Stimulated activated effector memory CD8-positive, alpha-beta T cell treated with anti-CD3 and anti-CD28 coated beads, Interleukin-12 subunit alpha, Interleukin-12 subunit beta, amount 100 ng/mL, for 72 hours (primary cell): Measurements from ENCODE around the gene LARP1.
A peak's percentile ranks its signal among the peaks of the same experiment; 100 is the strongest.

ENCODE experiments used
- ATAC-seq: fragments of 150-1000 bp; cut with Tn5 transposase; 2 replicates; pipeline ENCODE4 v1.10.0; 2021
- DNase-seq, 2 donors: peaks; one replicate each; pipeline ENCODE4 v3.0.0; 2021 to 2022; ENCODE audit warnings: low spot score in 2 of 2
- H3K27ac Mint-ChIP-seq: one replicate; pipeline ENCODE4 v1.8.0; 2022; ENCODE audit warnings: mild to moderate bottlenecking, mixed read lengths
- H3K36me3 Mint-ChIP-seq: one replicate; pipeline ENCODE4 v1.8.0; 2022; ENCODE audit warnings: mild to moderate bottlenecking, mixed read lengths
- H3K4me1 Mint-ChIP-seq: one replicate; pipeline ENCODE4 v1.8.0; 2022; ENCODE audit warnings: mixed read lengths
- H3K4me3 Mint-ChIP-seq: one replicate; pipeline ENCODE4 v1.8.0; 2022; ENCODE audit warnings: mild to moderate bottlenecking, mixed read lengths
- H3K9me3 Mint-ChIP-seq: one replicate; pipeline ENCODE4 v1.8.0; 2022; ENCODE audit warnings: mixed read lengths

Gene LARP1

GRCh38 chr5:154786414-154786813 lies 31.2 kb downstream of the LARP1 start:
- no peaks in the 10 kb centered on the region for H3K9me3 Mint-ChIP-seq
- H3K36me3 Mint-ChIP-seq = peaks cover 30% of the 10 kb centered on the region
- peak overlapping the region; percentile 95 for H3K27ac Mint-ChIP-seq
- ATAC-seq = no peak
- H3K4me3 Mint-ChIP-seq = no peak overlapping the region
- no peak for DNase-seq
- peaks cover 72% of the 10 kb centered on the region for H3K4me1 Mint-ChIP-seq

GRCh38 chr5:154788212-154788611 lies 33.0 kb downstream of the LARP1 start:
- no peak for DNase-seq
- Mint-ChIP-seq H3K27ac (peak overlapping the region; percentile 95), H3K9me3 (no peaks in the 10 kb centered on the region), H3K4me3 (no peak overlapping the region), H3K36me3 (peaks cover 38% of the 10 kb centered on the region), H3K4me1 (peaks cover 54% of the 10 kb centered on the region)
- no peak for ATAC-seq

DNA sequence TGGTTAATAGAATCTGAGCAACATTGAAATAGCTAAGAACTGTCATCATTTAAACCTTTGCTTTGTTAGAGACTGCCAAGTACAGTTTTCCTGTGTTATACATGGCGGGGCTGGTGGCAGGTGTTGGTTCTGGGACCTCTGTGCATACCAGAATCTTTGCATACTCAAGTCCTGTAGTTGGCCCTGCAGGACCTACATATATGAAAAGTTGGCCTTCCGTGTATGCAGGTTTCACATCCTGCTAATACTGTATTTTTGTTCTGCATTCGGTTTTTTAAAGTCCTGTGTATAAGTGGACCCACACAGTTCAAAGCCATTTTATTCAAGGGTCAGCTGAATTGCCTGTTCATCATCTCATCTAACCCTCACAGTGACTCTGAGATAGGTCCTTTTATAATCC lies 36.4 kb downstream of the LARP1 start:
- Mint-ChIP-seq H3K27ac (peak overlapping the region; percentile 1), H3K9me3 (no peaks in the 10 kb centered on the region), H3K4me1 (peaks cover 25% of the 10 kb centered on the region), H3K36me3 (peaks cover 69% of the 10 kb centered on the region), H3K4me3 (no peak overlapping the region)
- DNase-seq = no peak
- ATAC-seq = no peak

GRCh38 chr5:154793599-154794524 lies 38.7 kb downstream of the LARP1 start:
- Mint-ChIP-seq H3K9me3 (no peaks in the 10 kb centered on the region), H3K4me3 (no peak overlapping the region), H3K4me1 (peaks cover 8% of the 10 kb centered on the region), H3K27ac (no peak overlapping the region), H3K36me3 (peaks cover 83% of the 10 kb centered on the region)
- no peak for DNase-seq
- no peak for ATAC-seq

GRCh38 chr5:154794525-154795234 lies 39.5 kb downstream of the LARP1 start:
- peaks cover 11% of the 10 kb centered on the region for H3K4me1 Mint-ChIP-seq
- H3K4me3 Mint-ChIP-seq = no peak overlapping the region
- H3K36me3 Mint-ChIP-seq = peaks cover 89% of the 10 kb centered on the region
- DNase-seq (no peak), ATAC-seq (no peak)
- no peaks in the 10 kb centered on the region for H3K9me3 Mint-ChIP-seq
- no peak overlapping the region for H3K27ac Mint-ChIP-seq

DNA sequence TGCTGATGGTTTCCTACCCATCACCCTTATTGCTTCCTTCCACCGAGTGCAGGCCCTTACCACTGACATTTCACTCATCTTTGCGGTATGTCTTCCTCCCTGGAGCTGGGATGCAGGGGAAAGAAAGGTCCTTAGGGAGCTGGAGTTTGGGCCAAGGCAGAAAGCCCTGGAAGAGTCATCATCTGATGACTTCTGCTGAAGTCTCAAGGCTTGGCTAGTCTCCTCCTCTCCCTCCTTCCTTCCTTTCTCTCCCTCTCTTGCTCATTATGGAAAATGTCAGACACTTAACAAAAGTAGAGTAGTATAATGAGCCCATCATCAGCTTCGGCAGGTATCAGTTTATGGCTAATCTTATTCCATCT lies 40.0 kb downstream of the LARP1 start:
- Mint-ChIP-seq H3K36me3 (peaks cover 89% of the 10 kb centered on the region), H3K4me1 (peaks cover 17% of the 10 kb centered on the region), H3K9me3 (no peaks in the 10 kb centered on the region), H3K27ac (no peak overlapping the region), H3K4me3 (no peak overlapping the region)
- DNase-seq (no peak), ATAC-seq (no peak)

GRCh38 chr5:154797762-154798161 lies 42.6 kb downstream of the LARP1 start:
- Mint-ChIP-seq H3K36me3 (peaks cover 97% of the 10 kb centered on the region), H3K27ac (no peak overlapping the region), H3K9me3 (no peaks in the 10 kb centered on the region), H3K4me1 (peaks cover 18% of the 10 kb centered on the region), H3K4me3 (no peak overlapping the region)
- ATAC-seq (no peak), DNase-seq (no peak)

DNA sequence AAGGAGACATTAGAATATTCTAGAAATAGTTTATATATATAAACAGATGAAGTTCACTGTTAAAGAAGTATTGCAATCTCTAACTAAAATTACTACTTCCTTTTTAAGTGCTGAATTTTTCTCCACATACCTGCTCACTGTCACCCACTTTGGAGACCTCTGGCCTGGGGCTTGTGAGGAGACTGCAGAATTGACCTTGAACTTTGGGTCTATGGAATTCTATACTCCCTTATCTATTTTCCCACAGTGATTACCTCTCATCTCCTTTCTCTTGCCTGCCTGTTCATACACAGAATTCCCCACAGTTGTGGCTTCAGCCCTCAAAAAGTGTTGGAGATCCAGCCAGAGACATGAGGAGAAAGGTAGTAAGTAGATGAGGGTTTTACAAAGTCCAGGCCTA lies 45.4 kb downstream of the LARP1 start:
- DNase-seq (no peak), ATAC-seq (no peak)
- H3K36me3 Mint-ChIP-seq = peaks cover 98% of the 10 kb centered on the region
- peak overlapping the region; percentile 84 for H3K27ac Mint-ChIP-seq
- H3K4me1 Mint-ChIP-seq = peaks cover 18% of the 10 kb centered on the region
- no peak overlapping the region for H3K4me3 Mint-ChIP-seq
- H3K9me3 Mint-ChIP-seq = no peaks in the 10 kb centered on the region

- Mint-ChIP-seq H3K9me3 (no peaks in the 10 kb centered on the region), H3K4me3 (no peak overlapping the region), H3K4me1 (peaks cover 18% of the 10 kb centered on the region), H3K36me3 (peaks cover 100% of the 10 kb centered on the region), H3K27ac (no peak overlapping the region)
- ATAC-seq (no peak), DNase-seq (no peak)
Measured at GRCh38 chr5:154801083-154801482, 45.9 kb downstream of the LARP1 start.

DNA sequence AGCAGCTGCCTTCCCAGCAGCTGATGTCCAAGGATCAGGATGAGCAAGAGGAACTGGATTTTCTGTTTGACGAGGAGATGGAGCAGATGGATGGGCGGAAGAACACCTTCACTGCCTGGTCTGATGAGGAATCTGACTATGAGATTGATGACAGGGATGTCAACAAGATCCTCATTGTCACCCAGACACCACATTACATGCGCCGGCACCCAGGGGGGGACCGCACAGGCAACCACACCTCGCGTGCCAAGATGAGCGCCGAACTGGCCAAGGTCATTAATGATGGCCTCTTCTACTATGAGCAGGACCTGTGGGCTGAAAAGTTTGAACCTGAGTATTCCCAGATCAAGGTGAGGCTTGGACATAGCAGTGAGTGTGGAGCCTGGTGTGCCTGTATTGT lies 46.9 kb downstream of the LARP1 start:
- Mint-ChIP-seq H3K4me3 (no peak overlapping the region), H3K9me3 (no peaks in the 10 kb centered on the region), H3K36me3 (peaks cover 99% of the 10 kb centered on the region), H3K27ac (peak overlapping the region; percentile 80), H3K4me1 (peaks cover 10% of the 10 kb centered on the region)
- ATAC-seq (no peak), DNase-seq (no peak)

DNA sequence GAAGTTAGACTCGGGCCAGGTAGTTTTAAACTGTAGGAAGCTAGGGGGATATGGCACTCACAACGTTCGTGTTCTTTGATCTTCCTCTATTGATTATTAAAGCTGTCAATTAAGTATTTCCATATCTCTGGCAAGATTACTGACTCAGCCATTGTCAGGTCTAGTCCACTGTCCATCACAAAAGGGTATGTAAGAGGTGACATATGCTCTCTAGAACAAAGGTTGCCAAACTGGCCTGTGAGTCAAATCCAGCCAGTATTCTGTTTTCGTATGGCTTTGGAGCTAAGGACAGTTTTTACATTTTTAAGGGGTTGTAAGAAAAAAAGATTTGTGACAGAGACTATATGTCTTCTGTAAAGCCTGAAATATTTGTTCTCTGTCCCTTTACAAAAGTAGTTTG lies 51.0 kb downstream of the LARP1 start:
- ATAC-seq (no peak), DNase-seq (no peak)
- H3K4me3 Mint-ChIP-seq = no peak overlapping the region
- H3K36me3 Mint-ChIP-seq = peaks cover 99% of the 10 kb centered on the region
- H3K27ac Mint-ChIP-seq = peak overlapping the region; percentile 2
- H3K4me1 Mint-ChIP-seq = no peaks in the 10 kb centered on the region
- no peaks in the 10 kb centered on the region for H3K9me3 Mint-ChIP-seq

- H3K4me3 Mint-ChIP-seq = no peak overlapping the region
- ATAC-seq = no peak
- H3K9me3 Mint-ChIP-seq = no peaks in the 10 kb centered on the region
- no peak for DNase-seq
- H3K4me1 Mint-ChIP-seq = peaks cover 37% of the 10 kb centered on the region
- peaks cover 99% of the 10 kb centered on the region for H3K36me3 Mint-ChIP-seq
- H3K27ac Mint-ChIP-seq = no peak overlapping the region
Measured at GRCh38 chr5:154811239-154811638, 56.1 kb downstream of the LARP1 start.

DNA sequence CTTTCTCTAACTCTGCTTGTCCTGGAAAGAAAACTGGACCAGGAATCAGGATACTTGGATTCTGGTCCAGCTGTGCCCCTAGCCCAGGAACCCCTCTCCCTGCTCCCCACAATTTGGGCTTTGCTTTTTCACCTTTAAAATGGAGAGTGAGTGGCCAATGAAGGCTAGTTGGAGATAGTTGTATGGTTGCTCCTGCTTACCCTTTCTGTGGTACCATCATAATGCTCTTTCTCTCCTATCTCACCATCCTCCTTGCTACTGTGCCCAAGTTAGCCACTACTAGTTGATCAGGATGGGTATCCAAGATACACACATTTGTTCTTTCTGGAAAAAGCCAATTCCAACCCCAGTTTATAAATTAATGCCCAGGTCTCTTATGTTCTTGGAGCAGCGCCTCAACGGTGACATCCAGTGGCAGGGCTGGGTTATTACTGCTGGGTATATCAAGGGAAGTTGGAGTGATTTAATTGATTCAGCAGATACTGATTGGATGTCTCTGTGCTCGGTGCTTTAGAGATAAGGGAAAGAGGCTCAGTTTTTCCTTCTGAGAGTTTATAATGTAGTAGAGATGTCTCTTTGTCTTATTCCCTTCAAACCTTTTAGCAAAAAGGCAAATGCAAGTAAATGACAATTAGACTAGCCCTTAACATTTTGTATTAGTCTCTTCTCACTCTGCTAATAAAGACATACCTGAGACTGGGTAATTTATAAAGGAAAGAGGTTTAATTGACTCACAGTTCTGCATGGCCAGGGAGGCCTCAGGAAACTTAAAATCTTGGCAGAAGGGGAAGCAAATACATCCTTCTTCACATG lies 56.7 kb downstream of the LARP1 start:
- DNase-seq (peak; percentile 27 to 57), ATAC-seq (peak; percentile 60)
- no peak overlapping the region for H3K4me3 Mint-ChIP-seq
- H3K4me1 Mint-ChIP-seq = peaks cover 37% of the 10 kb centered on the region
- H3K27ac Mint-ChIP-seq = peak overlapping the region; percentile 2
- peaks cover 99% of the 10 kb centered on the region for H3K36me3 Mint-ChIP-seq
- H3K9me3 Mint-ChIP-seq = no peaks in the 10 kb centered on the region

DNA sequence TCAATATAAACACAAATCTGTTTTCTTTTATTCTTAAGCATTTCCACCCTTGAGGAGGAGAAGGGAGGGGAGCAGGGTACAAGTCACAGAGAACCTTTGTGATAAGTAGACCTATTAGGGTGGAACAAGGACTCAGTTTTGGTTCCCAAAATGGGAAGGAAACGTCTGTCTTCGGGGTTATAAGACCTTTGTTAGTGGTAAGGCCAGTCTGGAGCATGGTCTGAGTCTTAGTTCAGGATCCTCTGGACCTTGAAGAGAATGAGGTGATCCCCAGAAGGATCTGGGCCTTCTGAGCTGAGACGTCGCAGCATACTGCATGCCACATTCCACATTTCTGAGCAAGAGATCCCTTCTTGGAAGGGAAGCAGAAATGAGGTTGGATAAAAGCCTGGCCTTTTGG lies 58.0 kb downstream of the LARP1 start:
- peaks cover 37% of the 10 kb centered on the region for H3K4me1 Mint-ChIP-seq
- ATAC-seq (no peak), DNase-seq (no peak)
- no peaks in the 10 kb centered on the region for H3K9me3 Mint-ChIP-seq
- H3K4me3 Mint-ChIP-seq = no peak overlapping the region
- peaks cover 96% of the 10 kb centered on the region for H3K36me3 Mint-ChIP-seq
- H3K27ac Mint-ChIP-seq = peak overlapping the region; percentile 86

DNA sequence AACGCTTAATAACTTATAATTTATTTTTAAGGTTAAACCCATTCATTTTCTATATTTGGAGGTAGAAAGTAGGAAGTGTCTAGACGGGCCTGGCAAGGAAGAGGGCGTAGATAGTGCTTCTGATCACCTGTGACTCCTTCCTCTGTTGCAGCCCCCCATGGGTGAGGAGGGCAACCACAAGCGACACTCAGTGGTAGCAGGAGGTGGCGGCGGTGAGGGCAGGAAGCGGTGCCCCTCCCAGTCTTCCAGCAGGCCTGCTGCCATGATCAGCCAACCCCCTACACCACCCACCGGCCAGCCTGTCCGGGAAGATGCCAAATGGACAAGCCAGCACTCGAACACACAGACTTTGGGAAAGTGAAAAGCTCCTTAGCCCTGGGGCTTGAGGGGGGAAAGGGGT lies 58.6 kb downstream of the LARP1 start:
- Mint-ChIP-seq H3K27ac (peak overlapping the region; percentile 86), H3K4me1 (peaks cover 41% of the 10 kb centered on the region), H3K4me3 (no peak overlapping the region), H3K36me3 (peaks cover 91% of the 10 kb centered on the region), H3K9me3 (no peaks in the 10 kb centered on the region)
- ATAC-seq (peak; percentile 77), DNase-seq (no peak)
